Measurements from ENCODE around the gene GARIN5B.

Gene GARIN5B

DNA sequence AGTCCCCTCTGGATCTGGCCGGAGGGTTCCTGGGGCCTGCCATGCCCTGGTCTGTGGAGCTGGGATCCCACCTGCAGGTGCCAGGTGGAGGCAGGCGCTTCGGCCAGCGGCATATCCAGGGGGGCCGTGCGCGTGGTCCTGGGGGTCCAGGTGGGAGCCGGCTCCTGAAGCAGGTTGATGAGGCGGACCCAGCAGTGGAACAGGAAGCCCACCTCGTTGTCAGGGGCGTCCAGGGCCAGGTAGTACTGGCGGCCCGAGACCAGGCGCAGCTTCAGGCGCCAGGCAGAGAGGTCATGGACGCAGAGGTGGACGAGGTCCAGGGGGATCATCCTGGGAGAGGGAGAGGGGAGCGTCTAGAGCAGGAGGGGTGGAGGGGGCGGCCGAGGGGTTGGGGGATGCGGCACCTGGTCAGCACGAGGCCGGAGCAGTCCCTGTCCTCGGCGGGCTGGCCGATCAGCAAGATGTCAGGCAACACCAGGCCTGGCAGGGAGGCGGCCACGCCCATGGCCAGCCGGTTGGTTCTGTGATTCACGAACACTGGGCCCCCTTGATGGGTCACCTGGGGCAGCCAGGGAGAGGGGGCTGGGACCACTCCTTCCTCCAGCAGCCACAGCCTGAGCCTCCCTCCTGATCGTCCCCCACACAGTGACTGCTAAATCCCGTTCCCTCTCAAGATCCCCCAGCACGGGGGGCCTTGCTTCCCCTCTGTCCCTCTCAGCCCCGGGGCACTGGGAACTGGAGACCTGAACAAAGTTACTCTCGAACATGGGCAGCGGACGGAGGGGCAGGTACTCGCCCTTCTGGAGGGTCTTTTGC lies 678 bp downstream of the GARIN5B start:
- TF ChIP-seq, protein P1, sequence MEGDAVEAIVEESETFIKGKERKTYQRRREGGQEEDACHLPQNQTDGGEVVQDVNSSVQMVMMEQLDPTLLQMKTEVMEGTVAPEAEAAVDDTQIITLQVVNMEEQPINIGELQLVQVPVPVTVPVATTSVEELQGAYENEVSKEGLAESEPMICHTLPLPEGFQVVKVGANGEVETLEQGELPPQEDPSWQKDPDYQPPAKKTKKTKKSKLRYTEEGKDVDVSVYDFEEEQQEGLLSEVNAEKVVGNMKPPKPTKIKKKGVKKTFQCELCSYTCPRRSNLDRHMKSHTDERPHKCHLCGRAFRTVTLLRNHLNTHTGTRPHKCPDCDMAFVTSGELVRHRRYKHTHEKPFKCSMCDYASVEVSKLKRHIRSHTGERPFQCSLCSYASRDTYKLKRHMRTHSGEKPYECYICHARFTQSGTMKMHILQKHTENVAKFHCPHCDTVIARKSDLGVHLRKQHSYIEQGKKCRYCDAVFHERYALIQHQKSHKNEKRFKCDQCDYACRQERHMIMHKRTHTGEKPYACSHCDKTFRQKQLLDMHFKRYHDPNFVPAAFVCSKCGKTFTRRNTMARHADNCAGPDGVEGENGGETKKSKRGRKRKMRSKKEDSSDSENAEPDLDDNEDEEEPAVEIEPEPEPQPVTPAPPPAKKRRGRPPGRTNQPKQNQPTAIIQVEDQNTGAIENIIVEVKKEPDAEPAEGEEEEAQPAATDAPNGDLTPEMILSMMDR (IDR thresholded peaks at IDR 0.05; ENCODE audit: extremely low read depth, missing control alignments): no peak
- DNase-seq (ENCODE audit: low spot score): no peak

DNA sequence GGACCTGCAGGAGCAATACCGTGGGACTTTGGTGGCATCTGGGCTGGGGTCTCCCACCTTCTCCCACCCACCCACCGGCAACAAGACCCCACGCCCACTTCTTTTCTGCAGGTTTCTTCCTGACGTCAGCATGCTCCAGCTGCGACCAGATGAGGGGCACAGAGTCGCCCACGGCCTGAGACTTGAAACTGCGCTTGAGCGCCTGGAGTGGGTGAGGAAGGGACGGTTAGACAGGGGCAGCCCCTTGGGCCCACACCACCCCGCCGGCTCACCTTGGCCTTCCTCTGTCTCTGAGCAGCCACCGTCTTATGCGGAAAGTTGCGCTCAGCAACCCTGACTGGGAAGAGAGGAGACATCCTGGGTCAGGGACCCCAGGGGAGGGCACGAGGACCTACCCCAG lies 2.2 kb downstream of the GARIN5B start:
- no peak for DNase-seq (ENCODE audit: low spot score)
- TF ChIP-seq, protein P1 (IDR thresholded peaks at IDR 0.05; ENCODE audit: extremely low read depth, missing control alignments): no peak

DNA sequence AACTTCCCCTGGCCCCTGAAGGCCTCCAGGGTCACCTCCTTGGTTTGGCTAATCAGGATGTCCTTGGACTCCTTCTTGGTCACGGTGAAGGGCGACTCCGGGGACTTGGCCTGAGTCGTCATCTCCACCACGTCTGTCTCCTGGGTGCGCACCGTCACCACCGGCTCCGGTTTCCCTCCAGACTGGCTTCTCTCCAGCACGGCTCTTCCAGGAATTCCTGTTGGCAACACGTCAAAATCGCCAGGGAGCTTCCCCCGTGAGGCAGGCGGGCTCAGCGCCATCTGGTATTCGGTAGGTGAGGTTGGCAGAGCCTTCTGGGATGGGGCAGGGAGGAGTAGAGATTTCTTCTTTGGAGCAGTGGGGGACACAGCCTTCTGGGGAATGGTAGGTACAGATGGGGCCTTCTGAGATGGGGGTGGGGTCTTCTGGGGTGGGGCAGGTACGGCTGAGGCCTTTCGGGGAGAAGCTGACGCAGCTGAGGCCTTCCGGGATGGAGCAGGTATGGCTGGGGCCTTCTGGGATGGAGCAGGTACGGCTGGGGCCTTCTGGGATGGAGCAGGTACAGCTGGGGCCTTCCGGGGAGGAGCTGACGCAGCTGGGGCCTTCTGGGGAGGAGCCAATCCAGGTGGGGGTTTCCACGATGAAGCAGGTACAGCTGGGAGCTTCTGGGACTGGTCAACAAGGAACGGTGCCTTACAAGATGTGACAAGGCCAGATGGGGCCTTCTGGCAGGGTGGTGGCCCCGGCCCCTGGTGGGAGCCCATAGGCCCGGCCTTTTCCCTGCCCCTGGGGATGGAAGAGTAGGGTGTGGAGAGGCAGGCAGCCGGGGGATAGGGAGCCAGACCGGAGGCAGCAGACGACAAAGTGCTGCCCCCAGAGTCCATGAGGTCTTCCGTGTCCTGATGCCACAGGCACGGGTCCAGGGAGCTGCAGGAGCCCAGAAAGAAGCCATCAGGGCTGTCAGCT lies 3.8 kb downstream of the GARIN5B start:
- no peak for DNase-seq (ENCODE audit: low spot score)
- TF ChIP-seq, protein P1 (IDR thresholded peaks at IDR 0.05; ENCODE audit: extremely low read depth, missing control alignments): no peak

DNA sequence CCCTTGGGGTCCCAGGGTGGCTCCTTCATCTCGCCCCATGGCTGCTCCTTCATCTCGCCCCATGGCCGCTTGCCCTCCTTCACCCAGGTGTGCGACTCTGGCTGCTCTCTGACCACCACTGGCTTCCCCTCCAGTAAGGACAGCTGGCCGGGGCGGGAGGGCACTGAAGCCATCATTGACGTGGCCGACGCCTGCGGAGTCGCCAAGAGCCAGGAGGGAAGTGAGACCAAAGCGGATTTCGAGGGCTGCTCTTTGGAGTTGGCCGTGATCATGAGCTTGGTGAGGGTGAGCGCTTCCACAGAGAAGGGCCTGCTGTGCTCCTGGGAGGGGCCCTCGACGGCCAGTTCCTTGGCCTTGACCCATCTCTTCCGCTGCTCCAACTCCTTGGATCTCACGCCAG lies 4.6 kb downstream of the GARIN5B start:
- no peak for DNase-seq (ENCODE audit: low spot score)
- TF ChIP-seq, protein P1 (IDR thresholded peaks at IDR 0.05; ENCODE audit: extremely low read depth, missing control alignments): no peak

DNA sequence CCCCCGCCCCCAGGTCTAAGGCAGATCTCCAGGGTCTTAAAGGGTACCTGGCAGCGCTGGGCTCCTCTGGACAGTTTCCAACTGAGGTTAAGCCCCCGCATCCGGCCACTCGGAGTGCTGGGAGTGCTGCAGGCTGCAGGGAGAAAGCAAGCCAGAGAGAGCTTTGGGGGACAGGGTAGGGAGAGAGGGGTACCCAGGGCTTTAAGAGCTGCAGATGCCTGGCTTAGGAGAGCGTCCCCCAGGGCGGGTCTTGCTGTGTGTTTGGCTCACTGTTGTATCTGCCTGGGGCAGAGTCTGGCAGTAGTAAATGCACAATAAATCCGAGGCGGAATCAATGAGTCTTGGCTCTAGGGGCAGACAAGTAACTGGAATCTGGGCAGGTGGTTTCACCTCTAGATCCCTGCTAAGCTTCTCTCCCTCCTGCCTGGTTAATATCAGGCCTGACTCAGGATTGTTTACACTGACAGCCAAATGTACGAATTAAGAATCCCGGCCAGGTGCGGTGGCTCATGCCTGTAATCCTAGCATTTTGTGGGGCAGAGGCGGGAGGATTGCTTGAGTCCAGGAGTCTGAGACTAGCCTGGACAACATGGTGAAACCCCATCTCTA lies 7.7 kb downstream of the GARIN5B start:
- TF ChIP-seq, protein P1 (IDR thresholded peaks at IDR 0.05; ENCODE audit: extremely low read depth, missing control alignments): no peak
- DNase-seq (ENCODE audit: low spot score): no peak

DNA sequence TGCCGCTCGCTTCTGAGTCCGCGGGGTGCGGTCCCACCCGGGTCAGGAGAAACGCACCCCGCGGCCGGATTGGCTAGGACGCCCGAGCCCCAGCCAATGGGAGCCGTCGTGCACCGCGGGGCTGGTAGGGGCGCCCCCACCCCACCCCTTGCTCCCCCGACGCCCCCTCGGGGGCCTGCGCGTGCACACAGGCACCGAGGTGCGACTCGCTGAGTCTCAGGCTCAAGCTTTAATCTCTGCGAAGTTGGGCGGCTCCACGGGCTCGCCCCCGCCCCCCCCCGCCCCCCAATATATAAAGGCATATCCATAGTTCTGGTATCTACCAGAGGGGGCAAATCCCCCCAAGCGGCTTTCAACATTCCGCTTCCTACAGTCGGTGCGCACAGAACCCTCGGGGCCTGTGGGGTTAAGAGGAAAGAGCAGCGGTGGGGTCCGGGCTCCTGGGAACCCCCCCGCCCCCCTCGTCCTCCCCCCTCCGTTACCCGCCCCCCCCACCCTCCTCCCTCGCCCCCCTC lies 8.3 kb downstream of the GARIN5B start, which contains the start of gene COX6B2:
Gene COX6B2, minus strand, starts transcription at position 22 of the 515 bp plus-strand sequence. CDS start 198 bp downstream, outside the sequence.
- DNase-seq (ENCODE audit: low spot score): no peak
- TF ChIP-seq, protein P1 (IDR thresholded peaks at IDR 0.05; ENCODE audit: extremely low read depth, missing control alignments): no peak

All from GM20000 (cell line).